Lower leg skin (tissue), 3 donors: ENCODE results near the gene ABLIM3.

ENCODE experiments used
- CTCF ChIP-seq, 3 donors: fragments of 450-650 bp; IDR thresholded peaks; one replicate each; pipeline ENCODE4 v1.5.1; 2016; ENCODE audit warnings: antibody characterized with exemption in 3 of 3, mild to moderate bottlenecking in 3 of 3, moderate library complexity in 2 of 3
- POLR2A ChIP-seq, 2 donors: fragments of 450-650 bp; IDR thresholded peaks; one replicate each; pipeline ENCODE4 v1.6.1; 2016 to 2017; ENCODE audit warnings: antibody characterized with exemption in 2 of 2, mild to moderate bottlenecking in 1 of 2, moderate library complexity in 1 of 2

GRCh38 chr5:149213264-149213880 is 72.1 kb downstream of the ABLIM3 start:
- TF ChIP-seq POLR2A (IDR thresholded peaks at IDR 0.05) (no peak), CTCF (IDR thresholded peaks at IDR 0.05) (no peak)
